OCI-LY7 (cell line): ENCODE results near the gene POGK. TPM values are rescaled to one million over a fixed set of nuclear protein-coding genes. Genes with fewer than 3 reads are reported as not detected.

Experiments
- BruUV-seq: library from RNA; stranded (reverse); fragments of 400-500 nt; replicated peaks from 2 replicates; lab custom pipeline; 2021; lab: Mats Ljungman, UMichigan
- CTCF ChIA-PET: fragments of 300-600 bp; sonication (Branson Sonifier 250); formaldehyde crosslinking; loops from one replicate; lab custom pipeline; 2022; ENCODE audit warnings: antibody characterized with exemption; ENCODE audit not compliant: unreplicated experiment; lab: Charles Lee
- POLR2A ChIA-PET: fragments of 300-600 bp; sonication (Branson Sonifier 250); formaldehyde crosslinking; loops from one replicate; lab custom pipeline; 2022; ENCODE audit warnings: antibody characterized with exemption; lab: Charles Lee
- DNase-seq: peaks from one replicate; pipeline ENCODE4 v3.0.0-alpha.2; 2015; ENCODE audit warnings: low spot score
- H2AFZ ChIP-seq: fragments of 200-600 bp; sonication (generic), shearing (Covaris generic); 2 replicates; pipeline ENCODE4 v1.6.1; 2014; ENCODE audit warnings: mild to moderate bottlenecking, antibody characterized with exemption, low read length, moderate library complexity
- H3K27ac ChIP-seq: fragments of 200-600 bp; sonication (generic); 2 replicates; pipeline ENCODE4 v1.5.1; 2014; ENCODE audit warnings: mixed run types, low read depth, mild to moderate bottlenecking, moderate library complexity, low read length, inconsistent platforms; ENCODE audit not compliant: poor library complexity, severe bottlenecking
- H3K36me3 ChIP-seq: fragments of 200-600 bp; sonication (generic); 2 replicates; pipeline ENCODE4 v1.6.1; 2014; ENCODE audit warnings: mild to moderate bottlenecking, antibody characterized with exemption, low read length, moderate library complexity, mixed read lengths; ENCODE audit not compliant: insufficient read depth
- H3K4me1 ChIP-seq: fragments of 200-600 bp; sonication (generic); 2 replicates; pipeline ENCODE4 v1.5.1; 2014; ENCODE audit warnings: mild to moderate bottlenecking, low read length; ENCODE audit not compliant: insufficient read depth, poor library complexity, severe bottlenecking
- H3K4me2 ChIP-seq: fragments of 200-600 bp; sonication (generic); 2 replicates; pipeline ENCODE4 v1.6.1; 2014; ENCODE audit warnings: mild to moderate bottlenecking, low read length
- H3K4me3 ChIP-seq: fragments of 200-600 bp; sonication (generic); 2 replicates; pipeline ENCODE4 v1.5.1; 2014; ENCODE audit warnings: mild to moderate bottlenecking, low read depth, low read length; ENCODE audit not compliant: poor library complexity, severe bottlenecking
- H3K79me2 ChIP-seq: fragments of 200-600 bp; sonication (generic); 2 replicates; pipeline ENCODE4 v1.6.1; 2016; ENCODE audit warnings: low read depth, mild to moderate bottlenecking, low read length, moderate library complexity, mixed read lengths; ENCODE audit not compliant: insufficient read depth
- H3K9me2 ChIP-seq: fragments of 200-600 bp; sonication (generic); 2 replicates; pipeline ENCODE4 v1.6.1; 2016; ENCODE audit warnings: mild to moderate bottlenecking, low read length, mixed read lengths; ENCODE audit not compliant: insufficient read depth
- H3K9me3 ChIP-seq: fragments of 200-600 bp; sonication (generic); 2 replicates; pipeline ENCODE4 v1.6.1; 2014; ENCODE audit warnings: mild to moderate bottlenecking, mixed run types, low read length, mixed read lengths
- H4K20me1 ChIP-seq: fragments of 200-600 bp; sonication (generic); 2 replicates; pipeline ENCODE4 v1.6.1; 2014; ENCODE audit warnings: mild to moderate bottlenecking, antibody characterized with exemption, low read length, moderate library complexity, mixed read lengths; ENCODE audit not compliant: insufficient read depth
- EZH2phosphoT487 ChIP-seq: fragments of 200-600 bp; sonication (generic); IDR thresholded peaks from 2 replicates; pipeline ENCODE4 v1.6.1; 2018; ENCODE audit warnings: low read depth, borderline replicate concordance, mild to moderate bottlenecking, mixed run types, antibody characterized with exemption, low read length, moderate library complexity, mixed read lengths
- intact Hi-C: fragments of 100-400 bp; cut with micrococcal nuclease; formaldehyde crosslinking; loops from one replicate; pipeline ENCODE4 v1.10.0; 2022; ENCODE audit not compliant: unreplicated experiment
- total RNA-seq, 2 experiments: library from RNA; depleted of rRNA in 1 of 2; stranded (reverse); fragments of >200 nt in 1 of 2; shearing (Covaris generic) in 1 of 2; gene quantifications; 2 replicates each; pipeline ENCODE4 v1.2.3, GENCODE V29; 2014 to 2022
- TF ChIP-seq, protein P1 (sequence below): fragments of 200-600 bp; sonication (generic); conservative IDR thresholded peaks from 2 replicates; pipeline ENCODE4 v1.5.1; 2014; ENCODE audit warnings: mild to moderate bottlenecking, antibody characterized with exemption, low read length, moderate library complexity, mixed read lengths

POGK gene
- total RNA-seq, 2 experiments from 2014 or later, result 27.2 to 41.9 TPM

GRCh38 chr1:166843322-166843721 is 4.0 kb downstream of the POGK start:
- Histone ChIP-seq H3K36me3 (peaks cover 76% of the 10 kb centered on the region), H3K4me3 (no peak overlapping the region), H3K79me2 (peaks cover 19% of the 10 kb centered on the region; the same call in 1 of the 2 replicates), H3K27ac (no peak overlapping the region), H3K4me2 (no peak overlapping the region), H4K20me1 (no peaks in the 10 kb centered on the region; the same call in 1 of the 2 replicates), H3K9me3 (no peaks in the 10 kb centered on the region), H3K4me1 (peaks cover 22% of the 10 kb centered on the region), H3K9me2 (no peaks in the 10 kb centered on the region), H2AFZ (no peak overlapping the region)
- CTCF ChIA-PET, result no interaction called here
- no peak for DNase-seq
- POLR2A ChIA-PET, result interaction anchor here (0.5 to 0.6 kb wide), 2 partner anchors 21 to 495 kb away, joined by 3 read pairs; no protein-coding TSS in a partner anchor
- BruUV-seq, result no TSS peak
- intact Hi-C loops, result no loop called here
- TF ChIP-seq, protein P1, sequence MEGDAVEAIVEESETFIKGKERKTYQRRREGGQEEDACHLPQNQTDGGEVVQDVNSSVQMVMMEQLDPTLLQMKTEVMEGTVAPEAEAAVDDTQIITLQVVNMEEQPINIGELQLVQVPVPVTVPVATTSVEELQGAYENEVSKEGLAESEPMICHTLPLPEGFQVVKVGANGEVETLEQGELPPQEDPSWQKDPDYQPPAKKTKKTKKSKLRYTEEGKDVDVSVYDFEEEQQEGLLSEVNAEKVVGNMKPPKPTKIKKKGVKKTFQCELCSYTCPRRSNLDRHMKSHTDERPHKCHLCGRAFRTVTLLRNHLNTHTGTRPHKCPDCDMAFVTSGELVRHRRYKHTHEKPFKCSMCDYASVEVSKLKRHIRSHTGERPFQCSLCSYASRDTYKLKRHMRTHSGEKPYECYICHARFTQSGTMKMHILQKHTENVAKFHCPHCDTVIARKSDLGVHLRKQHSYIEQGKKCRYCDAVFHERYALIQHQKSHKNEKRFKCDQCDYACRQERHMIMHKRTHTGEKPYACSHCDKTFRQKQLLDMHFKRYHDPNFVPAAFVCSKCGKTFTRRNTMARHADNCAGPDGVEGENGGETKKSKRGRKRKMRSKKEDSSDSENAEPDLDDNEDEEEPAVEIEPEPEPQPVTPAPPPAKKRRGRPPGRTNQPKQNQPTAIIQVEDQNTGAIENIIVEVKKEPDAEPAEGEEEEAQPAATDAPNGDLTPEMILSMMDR, result no peak
- no peak for TF ChIP-seq EZH2phosphoT487

GRCh38 chr1:166843769-166844596 is 4.7 kb downstream of the POGK start:
- DNase-seq, result no peak
- Histone ChIP-seq H3K79me2 (peaks cover 19% of the 10 kb centered on the region; the same call in 1 of the 2 replicates), H2AFZ (no peak overlapping the region), H3K4me2 (no peak overlapping the region), H3K36me3 (peaks cover 83% of the 10 kb centered on the region), H3K4me1 (peaks cover 15% of the 10 kb centered on the region), H3K4me3 (no peak overlapping the region), H4K20me1 (no peaks in the 10 kb centered on the region; the same call in 1 of the 2 replicates), H3K27ac (no peak overlapping the region), H3K9me3 (no peaks in the 10 kb centered on the region), H3K9me2 (no peaks in the 10 kb centered on the region)
- intact Hi-C loops, result no loop called here
- POLR2A ChIA-PET, result interaction anchor here (0.6 kb wide), 1 partner anchor 24 kb away, joined by 3 read pairs; no protein-coding TSS in a partner anchor
- no TSS peak for BruUV-seq
- CTCF ChIA-PET, result no interaction called here
- TF ChIP-seq, protein P1, result no peak
- no peak for TF ChIP-seq EZH2phosphoT487
